Loucy (cell line): Measurements from ENCODE around the gene UBASH3A.

Experiments used
- H2AFZ ChIP-seq: fragments of 200-600 bp; sonication (generic); 2 replicates; pipeline ENCODE4 v1.6.0; 2016; ENCODE audit warnings: antibody characterized with exemption, mild to moderate bottlenecking, low read length, moderate library complexity
- H3F3A ChIP-seq: fragments of 200-600 bp; 2 replicates; pipeline ENCODE4 v1.6.0; 2016; ENCODE audit warnings: antibody characterized with exemption, low read depth, mild to moderate bottlenecking
- H3K27me3 ChIP-seq: fragments of 200-600 bp; sonication (generic); 2 replicates; pipeline ENCODE4 v1.6.1; 2014; ENCODE audit warnings: low read length, mild to moderate bottlenecking; ENCODE audit not compliant: insufficient read depth, poor library complexity, severe bottlenecking
- H3K36me3 ChIP-seq: fragments of 200-600 bp; sonication (generic); 2 replicates; pipeline ENCODE4 v1.6.1; 2016; ENCODE audit warnings: low read length; ENCODE audit not compliant: insufficient read depth
- H3K4me1 ChIP-seq: fragments of 200-600 bp; sonication (generic); 2 replicates; pipeline ENCODE4 v1.5.1; 2014; ENCODE audit warnings: low read length, mild to moderate bottlenecking; ENCODE audit not compliant: insufficient read depth, poor library complexity, severe bottlenecking
- H3K4me2 ChIP-seq: fragments of 200-600 bp; sonication (generic); 2 replicates; pipeline ENCODE4 v1.6.0; 2014; ENCODE audit warnings: antibody characterized with exemption, low read length, low read depth, mild to moderate bottlenecking; ENCODE audit not compliant: poor library complexity, severe bottlenecking
- H3K4me3 ChIP-seq: fragments of 200-600 bp; sonication (generic); 2 replicates; pipeline ENCODE4 v1.5.1; 2014; ENCODE audit warnings: low read length, mild to moderate bottlenecking, mixed read lengths; ENCODE audit not compliant: poor library complexity, severe bottlenecking
- H3K79me2 ChIP-seq: fragments of 200-600 bp; sonication (generic); 2 replicates; pipeline ENCODE4 v1.6.1; 2014; ENCODE audit warnings: low read length; ENCODE audit not compliant: insufficient read depth
- H3K9ac ChIP-seq: fragments of 200-600 bp; sonication (generic); 2 replicates; pipeline ENCODE4 v1.6.0; 2014; ENCODE audit warnings: mild to moderate bottlenecking, low read depth, low read length, moderate library complexity; ENCODE audit not compliant: poor library complexity, severe bottlenecking
- H3K9me2 ChIP-seq: fragments of 200-600 bp; sonication (generic); replicated peaks from 2 replicates; pipeline ENCODE4 v1.6.1; 2016; ENCODE audit warnings: low read depth, low read length, mixed read lengths
- H3K9me3 ChIP-seq: fragments of 200-600 bp; sonication (generic); 2 replicates; pipeline ENCODE4 v1.6.1; 2014; ENCODE audit warnings: mild to moderate bottlenecking, antibody characterized with exemption, low read length, low read depth; ENCODE audit not compliant: insufficient read depth
- H4K20me1 ChIP-seq: fragments of 200-600 bp; sonication (generic); 2 replicates; pipeline ENCODE4 v1.6.0; 2014; ENCODE audit warnings: antibody characterized with exemption, low read length, mild to moderate bottlenecking; ENCODE audit not compliant: insufficient read depth, poor library complexity, severe bottlenecking
- CTCF ChIP-seq: fragments of 200-600 bp; sonication (generic); conservative IDR thresholded peaks from 2 replicates; pipeline ENCODE4 v1.5.1; 2014; ENCODE audit warnings: mild to moderate bottlenecking, antibody characterized with exemption, low read length
- EZH2phosphoT487 ChIP-seq: fragments of 200-600 bp; IDR thresholded peaks from 2 replicates; pipeline ENCODE4 v1.6.1; 2018; ENCODE audit warnings: antibody characterized with exemption, mild to moderate bottlenecking, moderate library complexity, borderline replicate concordance

The UBASH3A gene

GRCh38 chr21:42390193-42390592 is 13.5 kb upstream of the UBASH3A start:
- Histone ChIP-seq H3K36me3 (no peaks in the 10 kb centered on the region), H3K4me2 (peak overlapping the region; percentile 57), H3K4me1 (peaks cover 54% of the 10 kb centered on the region), H2AFZ (0 out of 2 replicates have a peak overlapping the region, but pooled peaks have one; percentile 58), H3K9ac (peak overlapping the region; percentile 13), H3K4me3 (peak overlapping the region; percentile 4), H3K9me2 (no peaks in the 10 kb centered on the region), H3K27me3 (no peaks in the 10 kb centered on the region), H3K79me2 (no peaks in the 10 kb centered on the region), H3K9me3 (no peaks in the 10 kb centered on the region), H4K20me1 (no peaks in the 10 kb centered on the region), H3F3A (no peaks in the 10 kb centered on the region)
- TF ChIP-seq EZH2phosphoT487 (no peak), CTCF (no peak)

- Histone ChIP-seq H4K20me1 (no peaks in the 10 kb centered on the region), H3F3A (no peaks in the 10 kb centered on the region), H3K4me3 (no peak overlapping the region), H3K4me1 (peaks cover 49% of the 10 kb centered on the region), H3K36me3 (no peaks in the 10 kb centered on the region), H3K79me2 (no peaks in the 10 kb centered on the region), H3K4me2 (no peak overlapping the region), H2AFZ (no peak overlapping the region), H3K9me3 (no peaks in the 10 kb centered on the region), H3K27me3 (no peaks in the 10 kb centered on the region), H3K9me2 (no peaks in the 10 kb centered on the region), H3K9ac (no peak overlapping the region)
- TF ChIP-seq EZH2phosphoT487 (no peak), CTCF (no peak)
Measured at GRCh38 chr21:42390696-42391095, 13.0 kb upstream of the UBASH3A start.

GRCh38 chr21:42391297-42391696 is 12.4 kb upstream of the UBASH3A start:
- H3K4me2 ChIP-seq, result no peak overlapping the region
- no peak overlapping the region for H3K4me3 ChIP-seq
- H2AFZ ChIP-seq, result 0 out of 2 replicates have a peak overlapping the region, but pooled peaks have one; percentile 33
- H3K9me2 ChIP-seq, result no peaks in the 10 kb centered on the region
- H3K79me2 ChIP-seq, result no peaks in the 10 kb centered on the region
- no peak overlapping the region for H3K9ac ChIP-seq
- H4K20me1 ChIP-seq, result no peaks in the 10 kb centered on the region
- H3F3A ChIP-seq, result no peaks in the 10 kb centered on the region
- H3K9me3 ChIP-seq, result no peaks in the 10 kb centered on the region
- H3K36me3 ChIP-seq, result no peaks in the 10 kb centered on the region
- TF ChIP-seq CTCF (no peak), EZH2phosphoT487 (no peak)
- no peaks in the 10 kb centered on the region for H3K27me3 ChIP-seq
- H3K4me1 ChIP-seq, result peaks cover 50% of the 10 kb centered on the region
